Measurements from ENCODE around the gene CHSY1. TPM values are rescaled to one million over a fixed set of nuclear protein-coding genes. Genes with fewer than 3 reads are reported as not detected.

Gene CHSY1
- total RNA-seq, 1 donor from 2014 or later = 39.7 TPM

DNA sequence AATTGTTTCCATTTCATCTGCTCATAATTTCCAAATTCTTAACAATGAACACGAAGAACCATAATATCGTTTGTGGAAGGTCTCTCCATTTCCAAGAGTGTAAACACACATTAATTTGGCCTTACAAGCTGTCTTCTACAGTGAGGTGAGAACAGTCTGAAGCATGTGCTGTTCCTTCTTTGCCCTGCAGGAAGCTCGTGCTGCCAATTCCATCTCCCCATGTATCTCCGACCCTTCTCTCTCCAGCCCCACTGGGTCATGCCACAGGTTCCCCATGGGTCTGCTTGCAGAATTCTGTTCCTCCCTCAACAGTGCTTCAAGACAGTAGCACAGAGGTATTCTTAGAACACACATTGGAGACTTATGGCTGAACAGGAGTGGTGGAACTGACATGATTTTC lies 70.5 kb downstream of the CHSY1 start:
- Mint-ChIP-seq H3K36me3 (ENCODE audit: unreplicated experiment) (peaks cover 23% of the 10 kb centered on the region), H3K27me3 (ENCODE audit: unreplicated experiment) (no peaks in the 10 kb centered on the region), H3K27ac (ENCODE audit: unreplicated experiment) (no peak overlapping the region), H3K4me1 (ENCODE audit: unreplicated experiment) (peaks cover 44% of the 10 kb centered on the region), H3K4me3 (ENCODE audit: unreplicated experiment) (no peak overlapping the region), H3K9me3 (ENCODE audit: unreplicated experiment) (peaks cover 6% of the 10 kb centered on the region)
- DNase-seq (ENCODE audit: extremely low spot score, unreplicated experiment) = no peak
- TF ChIP-seq, protein P1, sequence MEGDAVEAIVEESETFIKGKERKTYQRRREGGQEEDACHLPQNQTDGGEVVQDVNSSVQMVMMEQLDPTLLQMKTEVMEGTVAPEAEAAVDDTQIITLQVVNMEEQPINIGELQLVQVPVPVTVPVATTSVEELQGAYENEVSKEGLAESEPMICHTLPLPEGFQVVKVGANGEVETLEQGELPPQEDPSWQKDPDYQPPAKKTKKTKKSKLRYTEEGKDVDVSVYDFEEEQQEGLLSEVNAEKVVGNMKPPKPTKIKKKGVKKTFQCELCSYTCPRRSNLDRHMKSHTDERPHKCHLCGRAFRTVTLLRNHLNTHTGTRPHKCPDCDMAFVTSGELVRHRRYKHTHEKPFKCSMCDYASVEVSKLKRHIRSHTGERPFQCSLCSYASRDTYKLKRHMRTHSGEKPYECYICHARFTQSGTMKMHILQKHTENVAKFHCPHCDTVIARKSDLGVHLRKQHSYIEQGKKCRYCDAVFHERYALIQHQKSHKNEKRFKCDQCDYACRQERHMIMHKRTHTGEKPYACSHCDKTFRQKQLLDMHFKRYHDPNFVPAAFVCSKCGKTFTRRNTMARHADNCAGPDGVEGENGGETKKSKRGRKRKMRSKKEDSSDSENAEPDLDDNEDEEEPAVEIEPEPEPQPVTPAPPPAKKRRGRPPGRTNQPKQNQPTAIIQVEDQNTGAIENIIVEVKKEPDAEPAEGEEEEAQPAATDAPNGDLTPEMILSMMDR (IDR thresholded peaks at IDR 0.05) = no peak

DNA sequence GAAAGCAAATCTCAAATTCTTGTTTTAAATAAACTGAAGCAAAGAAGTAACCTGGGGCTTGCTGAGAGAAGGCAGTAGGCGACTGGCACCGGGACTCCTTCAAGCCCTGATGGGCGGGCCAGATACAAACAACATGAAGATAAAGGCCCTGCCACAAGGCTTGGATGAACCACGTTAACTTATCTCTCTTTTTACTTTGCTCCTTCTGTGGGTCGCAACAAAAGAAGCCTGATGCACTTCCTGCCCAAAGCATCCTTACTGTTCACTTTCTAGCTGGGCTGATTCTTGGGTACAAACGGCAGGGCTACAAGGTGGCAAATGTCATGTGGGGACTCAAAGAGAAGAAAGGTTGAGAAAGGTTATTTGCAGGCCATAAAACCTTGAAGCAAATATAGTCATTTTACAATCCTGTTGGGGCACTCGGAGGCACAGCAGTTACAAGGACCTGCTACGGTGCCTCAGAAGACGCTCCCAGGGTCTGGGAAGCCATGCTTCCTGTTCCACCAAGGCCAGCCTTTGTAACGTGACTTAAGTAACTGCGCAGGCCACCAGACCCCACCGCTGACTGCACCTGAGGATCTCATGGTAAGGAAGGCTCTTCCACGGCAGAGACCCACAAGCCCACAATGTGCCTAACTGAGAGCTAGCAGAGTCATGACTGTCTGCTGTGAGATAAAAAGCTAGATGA lies 71.1 kb downstream of the CHSY1 start:
- peaks cover 6% of the 10 kb centered on the region for H3K9me3 Mint-ChIP-seq (ENCODE audit: unreplicated experiment)
- peak overlapping the region; percentile 59 for H3K27ac Mint-ChIP-seq (ENCODE audit: unreplicated experiment)
- no peak overlapping the region for H3K4me3 Mint-ChIP-seq (ENCODE audit: unreplicated experiment)
- peaks cover 27% of the 10 kb centered on the region for H3K36me3 Mint-ChIP-seq (ENCODE audit: unreplicated experiment)
- H3K27me3 Mint-ChIP-seq (ENCODE audit: unreplicated experiment) = no peaks in the 10 kb centered on the region
- peaks cover 47% of the 10 kb centered on the region for H3K4me1 Mint-ChIP-seq (ENCODE audit: unreplicated experiment)
- TF ChIP-seq, protein P1 (IDR thresholded peaks at IDR 0.05) = no peak
- no peak for DNase-seq (ENCODE audit: extremely low spot score, unreplicated experiment)

DNA sequence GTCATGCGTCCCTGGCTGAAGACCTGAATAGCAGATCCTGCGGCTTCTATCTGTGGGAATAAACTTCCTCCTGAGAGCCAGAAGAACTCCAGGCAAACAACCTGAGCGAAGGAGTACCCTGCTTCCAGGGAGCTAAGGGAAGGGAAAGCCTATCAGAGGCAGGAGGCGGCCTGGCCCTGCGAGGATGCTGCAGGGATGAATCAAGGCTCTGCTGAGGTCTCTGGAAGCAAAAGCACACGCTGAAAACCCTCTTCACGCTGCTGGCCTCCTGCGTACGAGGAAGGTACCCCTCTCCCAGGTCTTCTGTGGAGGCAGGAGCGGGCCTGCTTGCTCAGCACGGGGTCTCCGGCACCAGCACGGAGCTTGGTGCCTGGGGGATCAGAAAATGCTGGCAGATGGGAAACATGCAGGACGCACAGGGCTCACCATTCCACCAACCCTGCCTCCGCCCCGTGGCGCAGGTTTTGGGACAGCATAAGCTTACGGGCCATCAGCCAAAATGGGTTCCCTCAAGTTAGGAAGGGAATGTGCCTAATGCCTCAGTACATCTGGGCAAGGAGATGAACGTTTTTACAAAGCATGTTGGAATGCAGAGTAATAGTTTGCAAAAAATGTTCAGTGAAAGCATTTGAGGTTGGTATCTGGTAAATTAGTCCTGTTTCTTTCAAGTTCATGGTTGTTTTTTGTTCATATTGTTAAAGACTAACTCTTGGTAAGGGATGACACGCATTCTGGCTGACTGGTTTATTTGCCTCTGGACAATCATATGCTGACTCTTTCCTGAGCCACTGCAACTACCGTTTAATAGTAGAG lies 72.3 kb downstream of the CHSY1 start:
- Mint-ChIP-seq H3K27me3 (ENCODE audit: unreplicated experiment) (no peaks in the 10 kb centered on the region), H3K36me3 (ENCODE audit: unreplicated experiment) (peaks cover 37% of the 10 kb centered on the region), H3K4me1 (ENCODE audit: unreplicated experiment) (peaks cover 46% of the 10 kb centered on the region), H3K4me3 (ENCODE audit: unreplicated experiment) (no peak overlapping the region), H3K9me3 (ENCODE audit: unreplicated experiment) (peaks cover 6% of the 10 kb centered on the region), H3K27ac (ENCODE audit: unreplicated experiment) (peak overlapping the region; percentile 59)
- DNase-seq (ENCODE audit: extremely low spot score, unreplicated experiment) = no peak
- TF ChIP-seq, protein P1 (IDR thresholded peaks at IDR 0.05) = no peak

DNA sequence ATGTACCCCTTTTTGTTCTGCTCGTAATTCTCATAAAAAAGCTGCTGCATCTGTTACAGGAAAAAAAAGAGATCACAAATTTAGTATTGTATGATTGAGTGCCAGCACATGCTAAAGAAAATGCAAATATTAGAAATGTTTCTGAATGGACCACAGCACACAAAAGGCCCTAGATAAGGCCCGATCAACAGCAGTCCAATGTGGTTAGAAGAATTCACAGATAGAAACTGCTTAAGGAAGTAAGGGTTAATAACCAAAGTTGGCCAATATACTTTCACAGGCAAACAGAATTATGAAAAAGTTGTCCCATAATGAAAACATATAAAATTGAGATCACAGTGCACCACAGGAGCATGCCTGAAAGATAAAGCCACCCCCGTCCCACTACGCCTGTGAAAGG lies 72.9 kb downstream of the CHSY1 start:
- Mint-ChIP-seq H3K36me3 (ENCODE audit: unreplicated experiment) (peaks cover 43% of the 10 kb centered on the region), H3K4me3 (ENCODE audit: unreplicated experiment) (no peak overlapping the region), H3K27ac (ENCODE audit: unreplicated experiment) (no peak overlapping the region), H3K27me3 (ENCODE audit: unreplicated experiment) (no peaks in the 10 kb centered on the region), H3K4me1 (ENCODE audit: unreplicated experiment) (peaks cover 44% of the 10 kb centered on the region), H3K9me3 (ENCODE audit: unreplicated experiment) (peaks cover 6% of the 10 kb centered on the region)
- DNase-seq (ENCODE audit: extremely low spot score, unreplicated experiment) = no peak
- TF ChIP-seq, protein P1 (IDR thresholded peaks at IDR 0.05) = no peak

DNA sequence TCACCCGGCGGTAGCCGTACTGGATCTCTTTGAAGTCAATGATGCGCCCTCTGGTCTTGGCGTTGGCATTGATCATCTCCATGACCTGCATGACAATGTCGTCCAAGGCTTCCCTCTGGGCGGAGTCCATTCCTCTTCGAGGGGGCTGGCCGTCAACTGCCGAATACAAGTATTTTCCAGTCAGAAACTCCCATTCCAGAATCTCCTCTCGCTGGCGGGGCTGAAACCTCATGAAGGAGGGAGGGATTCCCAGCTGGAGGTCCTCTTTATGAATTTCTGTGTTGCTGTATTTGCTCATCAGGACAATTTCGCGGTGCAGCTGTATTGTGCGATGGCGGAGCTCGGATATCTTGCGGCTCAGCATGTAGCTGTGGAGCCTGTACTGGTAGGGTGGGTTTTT lies 73.4 kb downstream of the CHSY1 start:
- Mint-ChIP-seq H3K27me3 (ENCODE audit: unreplicated experiment) (no peaks in the 10 kb centered on the region), H3K27ac (ENCODE audit: unreplicated experiment) (no peak overlapping the region), H3K9me3 (ENCODE audit: unreplicated experiment) (peaks cover 6% of the 10 kb centered on the region), H3K4me3 (ENCODE audit: unreplicated experiment) (no peak overlapping the region), H3K36me3 (ENCODE audit: unreplicated experiment) (peaks cover 47% of the 10 kb centered on the region), H3K4me1 (ENCODE audit: unreplicated experiment) (peaks cover 39% of the 10 kb centered on the region)
- DNase-seq (ENCODE audit: extremely low spot score, unreplicated experiment) = no peak
- TF ChIP-seq, protein P1 (IDR thresholded peaks at IDR 0.05) = no peak
